Astrocyte of the spinal cord (primary cell): ENCODE results near the gene SCMH1.
"Not testable (repeated sequence)": the region's sequence is repeated elsewhere in the genome, so short reads cannot be mapped to it uniquely, and the experiment has no call there.

ENCODE experiments used
- DNase-seq: peaks from one replicate; pipeline ENCODE4 v3.0.0; 2011; ENCODE audit warnings: low read depth, low spot score
- H3K4me3 ChIP-seq: 2 replicates; pipeline ENCODE4 v1.5.1; 2011; ENCODE audit warnings: low read depth, mild to moderate bottlenecking, low read length, moderate library complexity
- CTCF ChIP-seq: IDR thresholded peaks from 2 replicates; pipeline ENCODE4 v1.5.1; 2012; ENCODE audit warnings: low read depth, mild to moderate bottlenecking, low read length, inconsistent platforms
- in situ Hi-C: cut with HindIII; loops from 2 replicates; pipeline ENCODE4 v1.10.0; 2017; ENCODE audit warnings: low sequenced_read_pairs

SCMH1 gene

GRCh38 chr1:41235893-41236292 is 6.2 kb downstream of the SCMH1 start:
- in situ Hi-C loops, result no loop called here
- no peak for TF ChIP-seq CTCF
- no peak for DNase-seq
- no peak overlapping the region for H3K4me3 ChIP-seq

- no peak for DNase-seq
- no peak for TF ChIP-seq CTCF
- H3K4me3 ChIP-seq, result no peak overlapping the region
- in situ Hi-C loops, result no loop called here
Observed at GRCh38 chr1:41233708-41234107, 8.4 kb downstream of the SCMH1 start.

- no peak overlapping the region for H3K4me3 ChIP-seq
- TF ChIP-seq CTCF, result no peak
- DNase-seq, result no peak
- in situ Hi-C loops, result no loop called here
Observed at GRCh38 chr1:41232305-41232704, 9.8 kb downstream of the SCMH1 start.

GRCh38 chr1:41230656-41231055 is 11.4 kb downstream of the SCMH1 start:
- TF ChIP-seq CTCF, result no peak
- no peak for DNase-seq
- in situ Hi-C loops, result no loop called here
- no peak overlapping the region for H3K4me3 ChIP-seq

- DNase-seq, H3K4me3 ChIP-seq, in situ Hi-C loops: not testable (repeated sequence)
Observed at GRCh38 chr1:41229219-41229618, 12.9 kb downstream of the SCMH1 start.

GRCh38 chr1:41226815-41227434 is 15.2 kb downstream of the SCMH1 start:
- no peak for TF ChIP-seq CTCF
- no peak for DNase-seq
- H3K4me3 ChIP-seq, result no peak overlapping the region
- in situ Hi-C loops, result no loop called here

GRCh38 chr1:41225495-41225894 is 16.6 kb downstream of the SCMH1 start:
- in situ Hi-C loops, result no loop called here
- DNase-seq, result no peak
- TF ChIP-seq CTCF, result no peak

More at GRCh38 chr1:41225495-41225894, 16.6 kb downstream of the SCMH1 start:
- no peak overlapping the region for H3K4me3 ChIP-seq
